ENCODE data around the gene MARCHF10.

DNA sequence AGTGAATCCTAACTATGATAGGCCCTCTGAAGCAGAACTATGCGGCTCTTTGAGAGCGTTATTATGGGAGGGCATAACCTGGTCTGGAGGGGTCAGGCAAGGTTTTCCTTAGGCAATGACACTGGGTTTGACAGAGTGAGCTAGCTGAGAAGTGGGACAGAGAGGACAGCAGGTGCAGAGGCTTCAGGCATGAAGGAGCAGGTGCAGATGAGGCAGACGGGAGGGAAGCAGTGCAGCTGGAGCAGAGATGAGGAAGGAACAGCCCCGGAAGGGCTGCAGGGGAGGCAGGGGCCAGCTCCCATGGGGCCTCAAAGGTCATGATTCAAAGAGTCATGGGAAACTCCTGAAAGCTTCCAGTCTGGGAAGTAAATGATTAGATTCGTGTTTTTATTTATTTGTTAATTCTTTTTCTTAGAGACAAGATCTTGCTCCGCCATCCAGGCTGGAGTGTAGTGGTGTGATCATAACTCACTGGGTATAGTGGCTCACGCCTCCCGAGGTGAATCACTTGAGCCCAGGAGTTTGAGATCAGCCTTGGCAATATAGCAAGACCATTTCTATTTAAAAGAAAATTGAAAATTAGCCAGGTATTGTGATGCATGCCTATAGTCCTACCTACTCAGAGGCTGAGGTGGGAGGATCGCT, 5.4 kb downstream of the MARCHF10 start:
- TF ChIP-seq CTCF (IDR thresholded peaks at IDR 0.05; ENCODE audit: extremely low read depth in 1 of 2, insufficient read depth in 1 of 2, low read depth in 1 of 2, low read length in 2 of 2) (no peak), POLR2A (IDR thresholded peaks at IDR 0.05; ENCODE audit: low read depth, low read length) (no peak), JUN (IDR thresholded peaks at IDR 0.05; ENCODE audit: borderline replicate concordance, insufficient read depth, insufficient read length, low read depth) (no peak)
